Measurements from ENCODE around the gene RSBN1.

DNA sequence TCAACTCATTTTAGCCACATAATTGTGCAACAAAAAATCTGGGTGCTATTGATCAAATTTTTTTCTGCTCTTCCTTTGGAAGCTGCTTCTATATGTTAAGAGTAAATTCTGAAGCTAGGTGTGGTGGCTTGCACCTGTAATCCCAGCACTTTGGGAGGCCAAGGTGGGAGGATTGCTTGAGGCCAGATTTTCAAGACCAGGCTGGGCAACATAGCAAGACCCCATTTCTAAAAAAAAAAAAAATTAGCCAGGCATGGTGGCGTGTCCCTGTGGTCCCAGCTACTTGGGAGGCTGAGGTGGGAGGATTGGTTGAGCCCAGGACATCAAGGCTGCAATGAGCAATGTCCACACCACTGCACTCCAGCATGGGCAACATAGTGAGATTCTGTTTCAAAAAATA lies 24.3 kb upstream of the RSBN1 start:
- TF ChIP-seq POLR2A (IDR thresholded peaks at IDR 0.05), result no peak
- TF ChIP-seq, protein P1, sequence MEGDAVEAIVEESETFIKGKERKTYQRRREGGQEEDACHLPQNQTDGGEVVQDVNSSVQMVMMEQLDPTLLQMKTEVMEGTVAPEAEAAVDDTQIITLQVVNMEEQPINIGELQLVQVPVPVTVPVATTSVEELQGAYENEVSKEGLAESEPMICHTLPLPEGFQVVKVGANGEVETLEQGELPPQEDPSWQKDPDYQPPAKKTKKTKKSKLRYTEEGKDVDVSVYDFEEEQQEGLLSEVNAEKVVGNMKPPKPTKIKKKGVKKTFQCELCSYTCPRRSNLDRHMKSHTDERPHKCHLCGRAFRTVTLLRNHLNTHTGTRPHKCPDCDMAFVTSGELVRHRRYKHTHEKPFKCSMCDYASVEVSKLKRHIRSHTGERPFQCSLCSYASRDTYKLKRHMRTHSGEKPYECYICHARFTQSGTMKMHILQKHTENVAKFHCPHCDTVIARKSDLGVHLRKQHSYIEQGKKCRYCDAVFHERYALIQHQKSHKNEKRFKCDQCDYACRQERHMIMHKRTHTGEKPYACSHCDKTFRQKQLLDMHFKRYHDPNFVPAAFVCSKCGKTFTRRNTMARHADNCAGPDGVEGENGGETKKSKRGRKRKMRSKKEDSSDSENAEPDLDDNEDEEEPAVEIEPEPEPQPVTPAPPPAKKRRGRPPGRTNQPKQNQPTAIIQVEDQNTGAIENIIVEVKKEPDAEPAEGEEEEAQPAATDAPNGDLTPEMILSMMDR (IDR thresholded peaks at IDR 0.05), result no peak
